GM19372 (cell line): ENCODE data around the gene SDF2.

Source experiments
- ATAC-seq: cut with Tn5 transposase; IDR thresholded peaks from one replicate; pipeline ENCODE4 v1.9.1; 2021; ENCODE audit warnings: mild to moderate bottlenecking, low read depth, moderate library complexity; ENCODE audit not compliant: unreplicated experiment

The SDF2 gene, protein sequence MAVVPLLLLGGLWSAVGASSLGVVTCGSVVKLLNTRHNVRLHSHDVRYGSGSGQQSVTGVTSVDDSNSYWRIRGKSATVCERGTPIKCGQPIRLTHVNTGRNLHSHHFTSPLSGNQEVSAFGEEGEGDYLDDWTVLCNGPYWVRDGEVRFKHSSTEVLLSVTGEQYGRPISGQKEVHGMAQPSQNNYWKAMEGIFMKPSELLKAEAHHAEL

DNA sequence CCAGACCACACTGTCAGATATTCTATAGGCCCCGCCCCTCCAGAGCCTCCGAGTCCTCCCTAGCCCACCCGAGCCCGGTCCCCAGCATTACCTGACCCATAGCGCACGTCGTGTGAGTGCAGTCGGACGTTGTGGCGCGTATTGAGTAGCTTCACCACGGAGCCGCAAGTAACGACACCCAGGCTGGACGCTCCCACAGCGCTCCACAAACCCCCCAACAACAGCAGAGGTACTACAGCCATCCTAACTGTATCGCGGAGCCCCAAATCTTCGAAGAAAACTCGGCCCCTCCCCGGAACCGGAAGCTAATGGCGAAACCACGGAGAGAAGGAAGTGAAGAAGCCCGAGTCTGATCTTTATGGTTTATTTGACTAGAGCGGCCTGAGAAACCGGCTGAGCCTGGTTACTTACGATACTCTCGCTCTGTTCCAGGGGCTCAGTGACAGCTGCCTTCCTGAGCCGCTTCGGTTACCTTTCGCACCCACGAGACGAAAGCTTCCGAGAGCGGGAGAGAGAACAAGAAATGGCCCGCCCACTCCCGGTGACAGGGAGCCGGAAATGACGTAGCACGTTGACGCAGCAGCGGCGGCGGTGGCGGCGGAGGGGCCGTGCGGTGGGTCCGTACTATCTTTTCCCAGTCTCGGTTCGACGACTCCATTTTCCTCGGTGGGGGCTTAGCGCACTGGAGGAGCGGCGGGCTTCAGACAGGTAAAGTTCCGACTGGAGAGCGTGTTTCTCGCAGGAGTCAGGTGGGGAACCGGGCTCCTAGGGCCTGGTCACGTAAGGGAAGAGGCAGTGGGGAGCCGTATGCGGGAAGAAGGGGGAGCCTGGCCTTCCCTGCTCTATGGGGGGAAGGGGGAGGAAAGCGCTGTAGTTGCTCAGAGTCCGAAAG, at the start of gene SDF2, which contains the start of gene SUPT6H:
TSS of gene SDF2 (minus strand) at position 272 of the 892 bp plus-strand sequence. CDS start at position 242, 30 bp downstream.
TSS of gene SUPT6H (plus strand) at position 571 of the 892 bp plus-strand sequence. CDS start 11,197 bp downstream, outside the sequence.
- ATAC-seq, result peak; percentile 82

DNA sequence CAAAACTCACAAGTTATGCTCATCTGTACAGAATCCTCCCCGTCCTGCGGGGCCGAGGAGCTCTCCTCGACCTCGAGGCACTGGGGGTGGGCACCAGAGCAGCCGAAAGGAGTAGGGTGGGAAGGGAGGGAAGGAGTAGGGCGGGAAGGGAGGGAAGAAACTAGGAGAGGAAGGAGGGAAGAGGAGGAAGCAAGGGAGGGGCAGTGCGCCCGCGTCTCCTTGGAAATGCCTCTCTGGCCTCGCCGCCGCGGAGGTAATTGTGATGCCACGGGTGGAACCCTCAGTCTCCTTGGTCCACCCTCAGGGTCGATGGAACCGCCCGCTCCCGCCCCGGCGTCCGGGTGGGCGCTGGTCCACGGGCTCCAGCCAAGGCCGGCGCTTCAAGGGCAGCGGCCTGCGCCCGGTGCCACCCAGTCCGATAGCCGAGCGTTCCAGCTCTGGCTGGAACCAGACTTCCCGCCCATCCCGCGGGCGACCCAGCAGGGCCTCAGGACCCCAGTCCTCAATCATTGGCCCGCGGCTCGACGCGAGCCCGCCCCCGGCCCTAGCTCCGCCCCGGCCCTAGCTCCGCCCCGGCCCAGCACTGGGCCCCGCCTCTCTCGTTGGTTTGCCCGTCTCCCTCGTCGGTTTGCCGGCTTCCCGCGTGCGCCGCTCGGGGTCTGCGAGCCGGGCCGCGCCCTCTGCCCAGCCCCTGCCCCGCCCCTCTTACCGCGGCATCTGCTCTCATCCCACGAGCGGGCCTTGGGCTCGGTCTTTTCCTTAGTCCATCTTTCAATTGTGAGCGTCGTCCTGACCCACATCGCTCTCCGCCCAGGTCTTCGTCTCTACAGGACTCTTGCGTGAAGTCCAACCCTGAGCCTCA, 49.4 kb upstream of the SDF2 start:
- peak; percentile 91 for ATAC-seq

DNA sequence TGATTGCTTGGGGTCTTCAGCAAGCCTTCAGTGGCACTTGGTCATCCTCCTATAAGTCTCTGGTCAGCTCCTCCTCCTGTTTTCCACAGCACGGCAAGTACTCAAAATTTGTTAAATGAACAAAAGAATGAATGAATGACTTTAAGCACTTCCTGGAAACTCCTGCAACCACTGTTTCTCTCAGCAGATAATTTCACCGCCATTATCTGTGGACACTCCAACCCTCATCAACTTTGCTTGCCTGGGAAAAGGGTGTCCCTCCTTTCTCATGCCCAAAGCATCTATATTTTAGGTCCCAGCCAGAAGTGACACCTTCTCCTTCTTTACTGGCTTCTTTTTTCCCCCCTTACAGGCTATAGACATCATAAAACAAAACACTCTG, 45.6 kb upstream of the SDF2 start:
- no peak for ATAC-seq

DNA sequence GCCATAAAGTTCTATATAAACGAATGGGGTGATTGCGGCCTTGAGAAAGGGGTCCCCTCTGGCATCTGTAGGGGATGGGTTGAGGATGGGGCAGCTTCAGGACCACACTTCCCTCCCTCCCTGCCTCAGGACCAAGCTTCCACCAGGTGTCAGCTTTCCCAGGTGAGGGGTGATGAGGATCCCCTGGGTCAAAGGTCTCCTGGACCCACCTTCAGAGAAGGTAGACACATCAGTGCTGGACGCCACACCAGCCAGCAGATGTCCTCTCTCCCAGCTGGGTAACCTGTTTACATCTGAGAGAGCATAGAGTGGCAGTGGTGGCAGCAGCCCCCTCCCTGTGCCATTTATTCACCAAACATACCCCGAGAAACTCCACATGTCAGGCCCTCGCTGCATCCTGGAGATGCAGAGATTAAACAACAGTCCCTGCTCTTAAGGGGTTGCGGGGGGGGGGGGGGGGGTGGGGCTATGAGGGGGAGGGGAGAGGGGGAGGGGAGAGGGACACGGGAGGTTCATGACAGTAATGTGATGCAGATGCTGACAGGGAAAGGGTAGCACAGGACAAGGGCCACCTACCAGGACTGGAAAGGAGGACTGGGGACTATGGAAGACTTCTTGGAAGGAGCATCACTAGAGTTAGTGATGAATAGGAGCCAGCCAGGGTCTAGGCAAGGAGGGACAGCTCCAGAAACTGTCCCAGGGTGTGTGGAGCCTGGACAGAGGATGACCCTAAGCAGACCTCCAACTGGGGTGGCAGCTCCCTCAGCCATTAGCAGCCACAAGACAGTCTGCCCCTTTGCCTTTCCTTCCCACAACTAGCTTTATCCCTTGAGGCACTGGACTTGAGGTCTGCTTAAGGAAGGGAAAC, 45.0 kb upstream of the SDF2 start:
- ATAC-seq, result no peak

DNA sequence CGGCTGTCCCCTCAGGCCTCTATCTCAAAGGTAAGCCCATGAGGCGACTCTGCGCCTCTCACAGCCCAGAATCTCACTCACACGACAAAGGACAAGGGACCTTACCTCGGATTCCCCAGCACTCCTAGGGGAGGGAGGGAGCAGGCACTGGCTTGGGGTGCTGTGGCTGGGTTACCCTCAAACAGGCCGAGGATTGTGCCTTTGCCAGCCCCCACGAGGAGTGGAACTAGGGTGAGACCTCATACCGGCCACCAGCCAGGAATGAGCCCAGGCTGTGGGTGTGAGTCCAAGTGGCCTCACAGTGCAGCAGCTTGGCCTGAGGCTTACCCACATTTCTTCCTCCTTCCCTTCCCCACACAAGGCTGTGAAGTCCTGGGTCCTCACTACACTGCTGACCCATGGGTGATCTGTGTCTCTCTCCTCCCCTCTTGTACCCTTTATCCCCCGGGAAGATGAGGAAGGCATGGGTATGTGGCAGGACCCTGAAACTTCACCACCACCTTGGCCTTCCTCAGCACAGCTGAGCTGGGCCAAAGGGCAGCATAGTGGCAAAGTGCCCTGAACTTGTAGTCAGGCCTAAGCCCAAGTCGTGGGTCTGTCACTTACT, 44.1 kb upstream of the SDF2 start:
- ATAC-seq, result no peak

DNA sequence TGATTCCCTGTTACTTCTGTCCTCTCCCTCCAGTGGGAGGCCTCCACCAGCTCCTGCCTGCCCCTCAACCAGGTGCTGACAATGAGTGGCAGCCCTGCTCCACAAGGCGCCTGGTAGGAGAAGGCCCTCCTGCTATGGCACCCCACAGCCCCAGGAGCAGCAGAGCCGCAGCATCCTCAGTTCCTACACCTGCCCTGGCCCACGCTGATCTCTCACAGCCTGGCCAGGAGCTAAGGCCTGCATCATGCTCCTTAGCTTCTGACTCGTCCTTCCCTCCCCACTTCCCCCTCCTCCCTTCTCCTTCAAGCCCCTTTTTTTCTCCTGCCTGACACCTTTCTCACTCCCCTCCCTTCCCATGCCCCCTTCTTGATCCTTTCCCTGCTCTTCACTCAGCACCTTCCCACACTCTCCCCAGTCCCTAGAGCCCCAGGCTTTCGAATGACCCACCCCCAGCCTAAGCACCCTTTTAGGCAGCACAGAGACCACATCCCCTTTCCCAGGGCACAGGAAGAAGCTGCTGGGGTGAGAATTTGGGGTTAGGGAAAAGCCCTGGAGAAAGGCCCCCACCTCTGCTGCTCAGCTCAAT, 43.5 kb upstream of the SDF2 start:
- ATAC-seq, result no peak

DNA sequence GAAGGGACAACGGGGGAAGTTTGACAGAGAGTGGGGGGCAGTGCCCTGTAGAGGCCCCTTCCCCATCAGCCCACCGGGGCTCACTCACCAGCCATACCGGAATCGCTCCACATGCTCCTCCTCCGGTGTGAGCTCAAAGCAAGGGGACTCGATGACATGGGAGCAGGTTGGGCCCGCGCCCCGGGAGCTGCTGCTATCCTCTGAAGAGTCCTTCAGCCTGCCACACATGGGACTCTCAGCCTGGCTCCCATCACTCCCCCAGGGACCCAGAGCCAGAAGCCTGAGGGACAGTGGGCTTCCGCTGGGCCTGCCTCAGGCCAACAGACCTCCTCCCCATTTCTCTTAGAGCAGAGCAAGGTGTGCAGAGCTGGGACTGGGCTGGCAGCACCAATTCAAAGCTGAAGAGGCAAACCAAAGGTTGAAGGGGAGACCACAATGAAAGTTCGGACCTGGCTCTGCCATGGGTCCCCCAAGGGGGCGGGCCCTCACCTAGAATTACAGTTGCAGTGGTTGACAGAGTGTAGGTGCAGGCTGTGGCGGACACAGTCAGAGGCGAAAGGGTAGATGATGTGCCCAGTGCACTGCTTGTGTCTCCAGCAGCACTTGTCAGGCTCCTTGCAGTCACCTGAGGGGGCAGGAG, 42.6 kb upstream of the SDF2 start:
- ATAC-seq, result no peak

DNA sequence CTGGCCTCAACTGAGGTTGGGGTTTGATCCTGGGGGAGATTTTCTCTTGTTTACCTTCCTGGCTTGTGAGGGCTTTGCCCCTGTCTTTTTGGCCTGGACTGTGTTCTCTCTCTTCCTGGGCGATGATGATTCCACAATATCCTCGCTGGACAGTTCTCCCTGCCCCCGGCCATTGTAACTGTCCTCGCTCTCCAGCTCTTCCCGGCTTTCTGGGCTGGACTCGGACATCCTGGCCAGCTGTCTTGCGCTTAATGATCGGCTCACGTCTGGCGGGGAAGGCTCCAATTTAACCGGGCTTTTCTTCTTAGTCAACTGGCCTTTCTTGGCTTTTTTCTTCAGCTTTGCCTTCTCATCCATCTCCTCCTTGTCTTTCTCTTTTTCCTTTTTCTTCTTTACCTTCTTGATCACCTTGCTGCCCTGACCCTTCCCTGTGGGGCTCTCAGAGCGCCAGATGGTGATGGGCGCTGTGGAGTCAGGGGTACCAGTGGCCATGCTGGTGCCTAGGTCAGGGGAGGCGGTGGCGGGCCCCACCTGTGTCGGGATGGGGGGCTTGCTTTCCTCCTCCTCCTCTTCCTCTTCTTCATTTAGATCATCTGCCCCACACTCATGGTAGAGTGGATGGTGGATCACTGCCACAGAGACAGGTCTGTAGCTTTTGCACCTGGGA, 42.0 kb upstream of the SDF2 start:
- no peak for ATAC-seq

DNA sequence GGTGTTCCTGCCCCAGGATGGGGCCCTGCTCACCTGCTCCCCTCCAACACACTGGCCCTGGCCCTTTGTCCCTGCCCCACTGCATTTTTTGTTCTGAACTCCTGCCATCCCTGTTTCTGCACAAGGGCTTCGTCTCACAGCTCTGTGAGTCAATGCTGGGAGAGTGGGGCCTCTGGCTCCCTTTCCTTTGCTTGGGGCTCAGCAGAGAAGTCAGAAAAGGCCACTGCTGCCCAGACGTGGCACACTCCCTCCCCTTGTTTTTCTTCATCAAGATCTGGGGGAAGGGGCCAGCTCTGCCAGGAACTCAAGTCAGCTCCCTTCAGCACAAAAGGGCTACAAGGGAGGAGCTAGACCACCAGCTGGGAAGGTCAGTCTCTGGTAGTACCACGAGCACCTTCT, 41.0 kb upstream of the SDF2 start:
- ATAC-seq, result no peak

DNA sequence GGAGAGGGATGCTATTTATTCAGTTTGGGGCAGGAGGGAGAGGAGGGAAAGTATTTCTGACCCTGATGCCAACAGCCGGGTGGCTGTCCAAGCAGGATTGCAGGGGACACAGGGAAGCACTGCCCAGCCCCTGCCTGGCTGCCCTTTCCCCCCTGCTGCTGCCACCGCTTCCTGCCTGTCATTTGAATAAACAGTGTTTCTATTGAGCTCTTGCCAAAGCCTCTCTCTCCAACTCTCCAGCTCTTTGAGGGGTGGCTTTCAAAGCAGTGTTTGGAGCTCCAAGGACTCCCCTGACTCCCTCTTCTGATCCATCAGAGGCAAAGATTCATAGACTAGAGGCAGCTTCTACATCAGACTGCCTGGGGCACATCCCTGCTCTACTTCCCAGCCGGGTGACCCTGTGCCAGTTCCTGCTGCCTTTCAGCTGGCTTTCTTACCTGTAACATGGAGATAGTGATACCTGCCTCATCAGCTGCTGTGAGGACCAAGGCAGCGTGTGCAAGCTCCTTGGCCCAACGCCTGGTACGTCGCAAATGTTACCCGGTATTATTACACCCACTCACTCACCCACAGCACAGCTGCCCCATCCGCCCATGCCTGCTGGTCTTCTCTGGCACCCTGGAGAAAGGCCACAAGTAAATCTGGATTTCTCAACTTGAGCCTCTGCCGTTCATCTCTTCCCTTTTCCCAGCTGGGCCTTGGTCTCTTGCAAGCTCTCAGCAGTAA, 40.5 kb upstream of the SDF2 start:
- no peak for ATAC-seq

DNA sequence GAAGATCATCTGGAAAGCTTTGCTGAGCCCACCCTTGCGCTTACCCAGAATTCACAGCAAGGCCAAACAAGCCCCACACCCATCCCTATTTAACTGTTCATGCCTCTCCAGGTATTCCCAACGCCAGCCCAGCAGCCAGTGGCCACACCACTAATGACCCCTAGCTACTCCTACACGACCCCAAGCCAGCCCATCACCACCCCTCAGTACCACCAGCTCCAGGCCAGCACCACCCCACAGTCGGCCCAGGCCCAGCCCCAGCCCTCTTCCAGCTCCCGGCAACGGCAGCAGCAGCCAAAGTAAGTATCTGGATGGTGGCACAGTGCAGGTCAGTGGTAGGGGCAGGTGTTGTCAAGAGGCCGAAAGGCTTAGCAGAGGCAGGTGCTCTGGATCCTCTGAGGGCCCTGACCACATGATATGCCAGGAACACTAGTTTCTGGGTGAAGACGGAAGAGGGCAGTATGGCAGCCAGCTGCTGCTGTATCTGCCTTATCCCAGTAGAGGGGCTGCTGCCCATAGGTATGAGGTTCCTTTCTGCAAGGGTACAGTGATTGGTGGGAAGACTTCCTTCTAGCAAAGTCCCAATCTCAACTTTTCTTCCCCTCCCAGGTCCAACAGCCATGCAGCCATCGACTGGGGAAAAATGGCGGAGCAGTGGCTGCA, 39.3 kb upstream of the SDF2 start:
- no peak for ATAC-seq

DNA sequence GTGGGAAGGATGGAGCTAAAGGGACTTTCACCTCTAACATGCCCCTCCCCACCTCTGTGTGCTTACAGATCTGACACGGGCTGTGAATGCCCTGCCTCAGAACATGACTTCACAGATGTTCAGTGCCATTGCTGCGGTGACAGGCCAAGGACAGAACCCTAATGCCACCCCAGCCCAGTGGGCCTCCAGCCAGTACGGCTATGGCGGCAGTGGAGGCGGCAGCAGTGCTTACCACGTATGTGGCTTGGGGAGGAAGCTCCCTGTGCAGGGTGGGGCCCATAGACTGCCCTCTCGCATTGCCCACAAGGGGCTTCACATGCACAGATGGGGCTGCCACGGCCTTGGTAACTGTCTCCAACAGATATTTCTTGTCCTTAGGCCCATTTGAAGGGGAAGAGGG, 38.6 kb upstream of the SDF2 start:
- ATAC-seq, result no peak

DNA sequence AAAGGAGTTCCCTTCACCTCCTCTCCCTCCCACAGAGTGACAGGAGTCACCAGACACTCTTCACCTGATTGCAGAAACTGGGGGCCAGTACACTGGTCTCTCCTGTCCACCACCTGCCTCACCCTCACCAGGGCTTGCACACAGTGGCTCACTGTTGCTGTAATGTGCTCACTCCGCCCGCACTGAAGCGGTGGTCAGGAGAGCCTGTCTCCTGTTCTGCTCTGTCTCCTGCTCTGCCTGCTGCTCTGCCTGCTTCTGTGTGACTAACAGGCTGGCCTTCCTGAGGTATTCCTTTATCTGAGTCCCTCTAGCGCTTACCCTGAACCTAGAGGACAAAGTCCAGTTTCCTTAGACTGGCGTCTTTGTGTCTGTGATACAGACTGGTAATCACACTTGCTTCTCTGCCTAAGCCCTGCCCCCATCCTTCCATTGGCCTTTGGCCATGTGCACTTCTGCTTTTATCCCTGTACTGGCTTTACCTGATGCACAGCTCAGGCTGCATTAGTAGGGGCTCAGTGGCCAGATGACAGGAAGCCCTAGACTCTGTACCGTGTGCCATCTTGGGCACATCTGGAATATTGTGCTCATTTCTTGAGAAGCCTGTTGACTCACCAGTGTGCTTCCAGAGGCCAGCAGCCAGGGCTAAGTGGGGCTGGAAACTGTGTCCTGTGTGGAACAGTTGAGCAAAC, 36.7 kb upstream of the SDF2 start:
- ATAC-seq, result no peak

DNA sequence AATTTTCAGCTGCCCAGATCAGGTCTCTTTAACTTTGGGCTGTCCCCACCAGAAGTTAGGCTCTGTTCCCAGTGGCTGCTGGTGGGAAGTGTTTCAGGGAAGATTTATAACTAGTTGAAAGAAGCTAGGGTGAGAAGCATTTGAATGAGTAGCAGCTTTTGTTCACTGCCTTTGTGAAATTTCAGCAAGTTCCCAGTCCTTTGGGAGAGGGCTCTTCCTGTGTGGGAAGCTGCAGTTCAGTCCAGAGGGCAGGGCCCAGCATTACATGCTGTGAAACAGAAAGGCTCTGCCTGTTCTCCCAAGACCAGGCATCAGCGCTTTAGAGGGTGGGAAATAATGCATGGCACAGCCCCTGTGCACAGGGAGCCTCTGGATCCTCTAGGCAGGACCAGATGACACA, 32.2 kb upstream of the SDF2 start:
- ATAC-seq, result no peak

DNA sequence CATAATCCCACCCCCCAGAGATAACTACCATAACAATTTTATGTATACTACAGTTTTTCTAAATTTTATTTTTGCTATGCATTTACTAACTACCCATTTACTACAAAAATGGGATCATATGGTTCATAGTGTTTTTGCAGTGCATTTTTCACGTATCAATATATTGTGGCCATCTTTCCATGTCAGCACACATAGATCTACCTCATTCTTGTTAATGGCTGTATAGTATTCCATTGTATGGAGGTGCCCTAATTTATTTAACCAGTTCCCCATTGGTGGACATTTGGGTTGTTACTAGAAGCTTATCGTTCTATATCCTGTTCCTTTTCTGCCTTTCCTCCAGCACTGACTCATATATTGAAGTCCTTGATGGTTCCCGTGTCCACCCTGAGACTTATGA, 27.3 kb upstream of the SDF2 start:
- ATAC-seq, result no peak

DNA sequence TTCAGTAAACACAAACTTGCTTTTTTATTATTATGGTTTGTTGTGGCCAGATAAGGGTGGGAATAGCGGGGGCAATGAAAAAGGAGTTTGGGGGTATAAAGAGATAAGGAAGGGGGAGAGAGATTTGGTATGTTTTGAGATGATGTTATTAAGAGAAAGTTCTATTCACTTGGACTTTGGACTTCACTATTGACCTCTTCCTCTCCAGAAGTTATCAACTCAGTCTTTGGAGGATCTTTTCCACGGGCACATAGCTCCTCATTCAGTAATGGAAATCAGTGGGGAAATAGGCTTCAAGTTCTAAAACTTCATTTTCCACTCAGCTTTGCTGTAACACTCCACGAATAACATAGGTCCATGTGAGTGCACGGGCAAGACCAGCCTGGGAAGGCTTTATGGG, 26.8 kb upstream of the SDF2 start:
- no peak for ATAC-seq

DNA sequence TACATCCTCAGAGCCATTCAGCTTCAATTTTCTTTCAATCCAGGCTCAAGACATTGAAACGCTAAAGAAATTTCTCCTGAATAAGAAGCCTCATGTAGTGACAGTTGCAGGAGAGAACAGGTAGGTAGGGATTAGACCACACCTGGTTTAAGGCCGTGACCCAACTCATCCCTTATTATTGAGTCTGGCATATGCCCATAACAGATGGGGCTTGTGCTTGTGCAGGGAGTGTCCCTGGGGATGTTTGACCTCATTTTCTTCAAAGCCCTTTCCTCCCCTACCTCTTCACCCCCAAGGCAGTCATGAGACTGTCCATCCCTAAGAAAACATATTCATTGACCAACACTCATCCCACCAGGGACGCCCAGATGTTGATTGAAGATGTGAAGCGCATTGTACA, 24.6 kb upstream of the SDF2 start:
- ATAC-seq, result no peak
